Activated naive CD4-positive, alpha-beta T cell treated with anti-CD3 and anti-CD28 coated beads for 36 hours (primary cell): ENCODE measurements around the gene RPAP3. TPM values are rescaled to one million over a fixed set of nuclear protein-coding genes. Genes with fewer than 3 reads are reported as not detected.

Experiments used
- CTCF ChIA-PET: fragments of 350-600 bp; sonication (Branson Sonifier 250); formaldehyde crosslinking; loops from one replicate; lab custom pipeline; 2021; ENCODE audit warnings: antibody characterized with exemption; lab: Charles Lee
- DNase-seq: peaks from one replicate; pipeline ENCODE4 v3.0.0-alpha.2; 2020
- H3K27ac Mint-ChIP-seq: one replicate; pipeline ENCODE4 v1.8.0; 2021; ENCODE audit warnings: mild to moderate bottlenecking, mixed read lengths
- H3K27me3 Mint-ChIP-seq: one replicate; pipeline ENCODE4 v1.8.0; 2021; ENCODE audit warnings: low read depth, mixed read lengths
- H3K36me3 Mint-ChIP-seq: one replicate; pipeline ENCODE4 v1.8.0; 2021; ENCODE audit warnings: low read depth, mixed read lengths
- H3K4me1 Mint-ChIP-seq: one replicate; pipeline ENCODE4 v1.8.0; 2021; ENCODE audit warnings: low read depth, mixed read lengths
- H3K4me3 Mint-ChIP-seq: one replicate; pipeline ENCODE4 v1.8.0; 2021; ENCODE audit warnings: mild to moderate bottlenecking, moderate library complexity, mixed read lengths
- H3K9me3 Mint-ChIP-seq: one replicate; pipeline ENCODE4 v1.8.0; 2021; ENCODE audit warnings: mixed read lengths
- intact Hi-C: fragments of 100-400 bp; cut with micrococcal nuclease; formaldehyde crosslinking; loops from one replicate; pipeline ENCODE4 v1.15.1; 2023
- total RNA-seq, 2 experiments: library from RNA; stranded (reverse); gene quantifications; one replicate each; pipeline ENCODE4 v1.2.3, GENCODE V29; 2021

Gene RPAP3
- total RNA-seq, 2 experiments from 2014 or later = 46.2 to 46.7 TPM

DNA sequence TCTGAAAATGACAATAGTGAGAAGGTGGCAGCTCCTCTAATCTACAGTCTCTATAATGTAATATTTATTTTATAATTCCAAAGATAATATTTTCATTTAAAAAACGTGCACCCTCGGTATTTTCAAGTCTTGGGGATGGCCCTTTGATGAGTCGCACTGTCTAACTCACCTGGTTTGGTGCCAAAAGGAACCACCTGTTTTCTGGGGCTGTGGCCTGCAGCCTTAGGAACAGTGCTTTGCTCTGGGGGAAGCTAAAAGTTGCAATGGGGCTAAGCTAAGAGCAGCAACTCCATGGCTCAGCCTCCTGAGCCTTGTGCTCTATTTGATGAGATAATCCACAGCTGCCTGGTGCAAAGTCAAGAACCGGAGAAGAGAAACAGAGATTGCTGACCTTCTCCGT, 25.9 kb upstream of the RPAP3 start:
- Mint-ChIP-seq H3K27ac (no peak overlapping the region), H3K27me3 (no peaks in the 10 kb centered on the region), H3K4me3 (no peak overlapping the region), H3K9me3 (no peaks in the 10 kb centered on the region), H3K36me3 (no peaks in the 10 kb centered on the region), H3K4me1 (no peaks in the 10 kb centered on the region)
- intact Hi-C loops = loop anchor here (2.0 kb wide), 1 partner anchor 17 kb away; no protein-coding TSS in a partner anchor
- CTCF ChIA-PET = interaction anchor here (1.4 to 7.0 kb wide), 5 partner anchors 11 to 107 kb away, joined by 3 to 85 read pairs (median 8); no protein-coding TSS in a partner anchor
- no peak for DNase-seq

DNA sequence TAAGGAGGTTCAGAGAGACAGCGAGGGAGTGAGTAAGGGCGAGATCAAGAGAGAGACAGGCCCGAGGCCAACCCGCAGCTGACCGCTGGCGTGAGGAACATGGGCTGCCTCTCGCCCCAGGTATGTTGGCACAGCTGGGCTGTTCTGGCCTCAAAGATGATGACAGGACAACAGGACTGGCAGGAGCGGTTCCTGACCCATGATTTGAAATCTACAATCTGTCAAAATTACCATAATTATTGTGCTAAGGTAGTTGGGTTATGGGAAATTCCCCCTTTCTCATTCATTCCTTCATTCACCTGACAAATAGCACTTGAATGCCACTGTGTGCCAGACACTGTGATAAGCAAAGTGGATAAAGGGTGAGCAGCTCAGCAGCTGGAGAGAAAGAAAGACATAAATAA, 24.5 kb upstream of the RPAP3 start:
- no peak for DNase-seq
- intact Hi-C loops = no loop called here

DNA sequence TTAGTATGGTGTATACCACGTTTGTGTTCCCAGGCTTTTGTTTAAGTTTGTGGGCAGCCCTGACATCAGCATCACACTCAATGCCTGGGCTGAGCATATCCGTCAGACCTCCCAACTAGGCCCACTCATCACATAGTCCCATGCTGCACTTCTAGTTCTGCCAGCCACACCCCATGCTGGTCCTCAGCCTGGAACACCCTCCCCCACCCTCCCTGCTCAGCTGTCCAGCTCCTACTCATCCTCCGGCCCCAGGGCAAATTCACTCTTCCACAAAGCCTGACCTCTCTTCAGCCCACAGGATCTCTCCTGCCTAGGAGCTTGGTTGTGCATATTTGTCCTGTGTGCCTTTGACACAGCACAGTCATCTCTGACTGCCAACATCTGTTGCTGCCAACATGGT, 23.4 kb upstream of the RPAP3 start:
- CTCF ChIA-PET = interaction anchor here (0.6 to 7.0 kb wide), 3 partner anchors 14 to 1099 kb away, joined by 3 to 85 read pairs (median 6); no protein-coding TSS in a partner anchor
- peaks cover 11% of the 10 kb centered on the region for H3K4me1 Mint-ChIP-seq
- no peaks in the 10 kb centered on the region for H3K27me3 Mint-ChIP-seq
- H3K9me3 Mint-ChIP-seq = no peaks in the 10 kb centered on the region
- no peaks in the 10 kb centered on the region for H3K36me3 Mint-ChIP-seq
- DNase-seq = no peak
- intact Hi-C loops = no loop called here
- no peak overlapping the region for H3K4me3 Mint-ChIP-seq
- H3K27ac Mint-ChIP-seq = no peak overlapping the region

More for the DNA sequence above, 24.5 kb upstream of the RPAP3 start:
- peaks cover 11% of the 10 kb centered on the region for H3K4me1 Mint-ChIP-seq
- CTCF ChIA-PET = interaction anchor here (0.8 to 7.0 kb wide), 4 partner anchors 12 to 39 kb away, joined by 3 to 85 read pairs (median 4); no protein-coding TSS in a partner anchor
- H3K27me3 Mint-ChIP-seq = no peaks in the 10 kb centered on the region
- no peaks in the 10 kb centered on the region for H3K36me3 Mint-ChIP-seq
- H3K4me3 Mint-ChIP-seq = no peak overlapping the region
- H3K9me3 Mint-ChIP-seq = no peaks in the 10 kb centered on the region
- H3K27ac Mint-ChIP-seq = no peak overlapping the region

DNA sequence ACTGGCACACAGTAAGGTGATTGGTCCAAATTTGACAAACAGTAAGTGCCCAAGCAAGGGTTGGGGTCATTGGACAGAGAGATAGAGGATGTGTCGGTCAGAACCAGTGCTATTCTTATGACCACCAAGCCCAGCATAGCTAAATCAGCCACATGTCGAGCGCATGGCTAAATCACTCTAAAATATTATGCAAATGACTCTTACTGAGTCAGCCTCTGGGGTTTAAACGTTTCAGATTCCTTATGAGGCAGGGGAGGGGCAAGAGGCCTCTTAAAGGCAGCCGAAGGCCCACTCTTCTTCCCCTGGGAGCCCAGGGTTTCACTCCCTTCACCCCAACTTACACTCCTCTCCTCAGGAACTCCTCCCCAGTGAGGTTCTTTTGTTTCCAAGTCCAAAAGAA, 20.1 kb upstream of the RPAP3 start:
- peaks cover 19% of the 10 kb centered on the region for H3K4me1 Mint-ChIP-seq
- H3K4me3 Mint-ChIP-seq = no peak overlapping the region
- intact Hi-C loops = no loop called here
- H3K27me3 Mint-ChIP-seq = no peaks in the 10 kb centered on the region
- no peaks in the 10 kb centered on the region for H3K9me3 Mint-ChIP-seq
- peaks cover 6% of the 10 kb centered on the region for H3K36me3 Mint-ChIP-seq
- no peak for DNase-seq
- H3K27ac Mint-ChIP-seq = no peak overlapping the region
- CTCF ChIA-PET = interaction anchor here (1.1 to 6.2 kb wide), 7 partner anchors 10 to 114 kb away, joined by 3 to 63 read pairs (median 6); no protein-coding TSS in a partner anchor

DNA sequence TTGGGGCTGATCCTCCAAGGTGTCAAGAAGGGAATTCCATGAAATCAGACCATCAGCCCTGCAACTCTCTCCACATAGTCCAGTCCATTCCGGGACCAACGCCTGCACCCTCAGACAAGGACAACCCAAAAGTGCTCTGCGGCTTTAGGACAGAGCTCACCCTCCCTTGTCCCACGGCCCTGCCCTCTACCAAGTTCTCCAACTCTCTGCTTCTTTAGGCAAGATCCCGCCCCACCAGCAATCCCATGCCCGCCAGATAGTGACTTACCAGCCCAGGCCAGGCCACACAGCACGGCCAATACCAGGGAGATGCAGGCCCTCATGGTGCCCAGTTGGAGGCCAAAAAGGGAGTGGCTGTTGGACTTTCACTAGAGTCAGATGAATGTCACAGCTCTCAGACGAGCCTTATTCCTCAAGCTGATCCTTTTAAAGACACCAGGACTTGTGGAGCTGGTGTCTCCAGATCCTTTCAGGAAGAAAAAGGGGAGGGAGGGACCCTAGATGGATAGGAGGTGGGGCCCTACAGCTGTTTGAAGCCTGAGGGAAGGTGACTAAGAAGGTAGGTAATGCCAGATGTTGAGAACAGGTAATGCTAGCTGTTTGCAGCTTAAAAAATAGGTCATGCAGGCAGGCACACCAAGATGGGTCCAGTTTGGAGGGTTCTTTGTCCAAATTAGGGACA, 19.4 kb upstream of the RPAP3 start, which contains the start of gene ENDOU:
TSS of gene ENDOU (minus strand) at position 400 of the 682 bp plus-strand sequence. CDS start at position 323, 77 bp downstream.
- Mint-ChIP-seq H3K4me1 (peaks cover 19% of the 10 kb centered on the region), H3K36me3 (peaks cover 6% of the 10 kb centered on the region), H3K4me3 (no peak within 1 kb of the TSS), H3K9me3 (no peaks in the 10 kb centered on the region), H3K27me3 (no peaks in the 10 kb centered on the region), H3K27ac (no peak within 1 kb of the TSS)
- intact Hi-C loops = no loop called here
- CTCF ChIA-PET = interaction anchor here (1.1 to 6.2 kb wide), 7 partner anchors 10 to 115 kb away, joined by 3 to 63 read pairs (median 5); no protein-coding TSS in a partner anchor
- no peak for DNase-seq

DNA sequence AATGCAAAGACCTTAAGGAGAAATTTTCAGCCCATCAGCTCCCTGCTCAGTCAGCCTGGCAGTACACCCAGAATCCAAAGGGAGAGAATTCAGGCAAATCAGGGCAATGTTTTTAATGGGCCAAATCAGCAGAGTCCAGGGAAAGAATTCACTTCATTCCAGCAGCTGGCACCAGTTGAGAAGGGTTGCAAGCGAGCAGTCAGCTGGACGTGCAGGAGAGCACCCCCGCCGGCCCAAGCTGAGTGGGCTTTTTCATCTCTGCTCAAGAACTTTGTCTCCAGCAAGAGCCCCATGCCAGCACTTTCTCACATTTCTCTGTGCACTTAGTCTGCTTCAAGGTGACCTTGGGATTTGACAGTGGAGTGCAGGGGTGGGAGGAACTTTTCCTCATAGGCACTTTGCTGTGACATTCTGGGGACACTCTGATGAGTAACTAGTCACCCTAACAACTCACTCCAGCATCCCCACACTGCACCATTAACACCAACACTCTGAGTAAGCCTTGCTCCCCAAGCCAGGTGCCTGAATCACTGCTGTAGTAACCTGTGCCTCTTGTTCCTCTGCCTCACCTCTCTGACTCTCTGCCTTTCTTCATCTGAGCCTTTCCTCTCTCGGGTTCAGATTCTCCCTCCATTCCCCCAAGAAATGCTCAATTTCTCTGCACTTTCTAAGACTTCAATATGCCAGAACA, 17.3 kb upstream of the RPAP3 start:
- H3K9me3 Mint-ChIP-seq = no peaks in the 10 kb centered on the region
- H3K4me3 Mint-ChIP-seq = no peak overlapping the region
- H3K27ac Mint-ChIP-seq = no peak overlapping the region
- H3K4me1 Mint-ChIP-seq = peaks cover 22% of the 10 kb centered on the region
- H3K36me3 Mint-ChIP-seq = peaks cover 6% of the 10 kb centered on the region
- DNase-seq = no peak
- CTCF ChIA-PET = interaction anchor here (1.0 to 6.2 kb wide), 5 partner anchors 7 to 116 kb away, joined by 3 to 63 read pairs (median 3); partner anchors contain the start of gene SLC48A1
- intact Hi-C loops = no loop called here
- H3K27me3 Mint-ChIP-seq = no peaks in the 10 kb centered on the region

DNA sequence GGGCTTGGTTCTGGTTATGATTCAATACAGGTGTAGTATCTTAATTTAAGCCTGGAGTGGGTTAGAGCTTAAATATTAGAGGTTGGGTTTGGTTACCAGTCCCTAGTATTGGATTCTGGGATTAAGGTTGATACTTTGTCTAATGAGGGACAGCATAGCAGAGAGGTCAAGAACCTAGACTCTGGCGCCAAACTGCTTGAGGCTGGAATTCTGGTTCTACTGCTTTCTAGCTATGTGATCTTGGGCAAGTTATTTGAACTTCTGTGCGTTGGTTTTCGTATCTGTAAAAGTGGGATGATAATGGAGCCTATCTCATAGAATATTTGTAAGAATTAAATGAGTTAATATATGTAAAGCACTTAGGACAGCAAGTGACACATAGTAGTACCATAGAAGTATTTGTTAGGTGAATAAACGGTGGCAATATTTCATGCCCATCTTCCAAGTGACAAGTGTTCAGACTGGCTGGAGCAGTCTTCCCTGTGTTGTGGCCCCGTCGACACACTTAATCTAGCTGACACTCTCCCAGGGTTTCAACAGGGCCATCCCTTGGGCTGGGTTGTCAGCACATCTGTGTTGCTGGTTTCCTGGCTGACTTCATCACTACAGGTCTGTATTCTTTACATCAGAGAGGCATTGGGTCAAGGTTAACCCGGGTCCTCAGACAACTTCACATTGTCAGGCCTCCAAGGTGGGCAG, 16.5 kb upstream of the RPAP3 start:
- H3K9me3 Mint-ChIP-seq = no peaks in the 10 kb centered on the region

DNA sequence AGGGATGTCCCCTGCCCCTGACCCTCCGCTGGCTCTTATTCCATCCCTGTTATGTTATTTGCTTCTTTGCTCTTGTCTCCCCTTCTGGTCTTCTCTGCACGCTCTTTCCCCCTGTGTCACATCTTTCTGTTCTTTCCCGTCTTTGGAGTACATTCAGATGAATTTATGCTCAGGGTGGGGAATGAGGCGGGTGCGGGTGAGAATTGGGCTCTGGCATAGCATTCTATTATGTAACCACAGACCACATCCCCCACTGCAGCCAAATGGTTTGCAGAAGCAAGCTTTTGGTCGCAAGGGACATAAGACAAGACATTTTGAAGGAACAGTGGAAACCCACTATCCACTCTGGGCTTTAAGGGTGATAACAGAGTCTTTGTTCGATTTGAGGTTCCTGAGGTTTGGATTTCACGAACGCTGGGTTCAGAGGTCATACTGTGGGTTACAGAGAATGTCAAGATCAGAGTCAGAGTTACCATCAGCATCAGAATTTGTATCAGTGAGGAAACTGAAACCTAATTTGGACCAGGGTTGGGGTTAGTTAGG, 15.7 kb upstream of the RPAP3 start:
- Mint-ChIP-seq H3K4me3 (no peak overlapping the region), H3K27ac (no peak overlapping the region), H3K36me3 (peaks cover 6% of the 10 kb centered on the region), H3K9me3 (no peaks in the 10 kb centered on the region), H3K4me1 (peaks cover 37% of the 10 kb centered on the region), H3K27me3 (no peaks in the 10 kb centered on the region)
- no peak for DNase-seq
- CTCF ChIA-PET = interaction anchor here (0.9 to 6.2 kb wide), 3 partner anchors 21 to 48 kb away, joined by 3 to 63 read pairs (median 5); no protein-coding TSS in a partner anchor
- intact Hi-C loops = no loop called here

More for the DNA sequence above, 16.5 kb upstream of the RPAP3 start:
- Mint-ChIP-seq H3K4me1 (peaks cover 30% of the 10 kb centered on the region), H3K4me3 (no peak overlapping the region), H3K27me3 (no peaks in the 10 kb centered on the region), H3K36me3 (peaks cover 6% of the 10 kb centered on the region), H3K27ac (no peak overlapping the region)
- intact Hi-C loops = no loop called here
- CTCF ChIA-PET = interaction anchor here (0.5 to 6.2 kb wide), 6 partner anchors 20 to 1597 kb away, joined by 3 to 63 read pairs (median 3); no protein-coding TSS in a partner anchor
- DNase-seq = no peak

DNA sequence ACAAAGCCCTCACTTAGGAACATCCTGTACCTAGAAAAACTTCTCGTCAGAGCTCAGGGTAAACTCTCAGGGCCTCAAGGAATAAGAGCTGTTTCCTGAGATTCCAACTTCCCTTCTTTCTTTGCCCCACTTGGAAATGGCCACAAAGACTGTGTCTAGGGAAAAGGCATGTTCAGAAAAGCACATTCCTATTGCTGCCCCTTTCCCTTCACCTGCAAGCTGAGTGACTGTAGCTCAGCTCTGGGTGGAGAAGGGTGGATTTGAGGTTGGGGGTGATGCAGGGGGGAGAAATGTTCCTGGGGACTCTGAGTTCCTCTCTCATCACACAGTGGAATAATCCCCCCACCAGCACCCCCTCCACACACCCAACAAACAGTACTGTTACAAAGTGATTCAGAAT, 12.7 kb upstream of the RPAP3 start:
- intact Hi-C loops = no loop called here
- Mint-ChIP-seq H3K4me1 (peaks cover 38% of the 10 kb centered on the region), H3K27me3 (no peaks in the 10 kb centered on the region), H3K27ac (peak overlapping the region; percentile 54), H3K36me3 (peaks cover 2% of the 10 kb centered on the region), H3K4me3 (no peak overlapping the region), H3K9me3 (no peaks in the 10 kb centered on the region)
- DNase-seq = no peak
- CTCF ChIA-PET = interaction anchor here (1.2 to 10.9 kb wide), 5 partner anchors 23 to 121 kb away, joined by 4 to 121 read pairs (median 70); partner anchors contain the start of gene SLC48A1

DNA sequence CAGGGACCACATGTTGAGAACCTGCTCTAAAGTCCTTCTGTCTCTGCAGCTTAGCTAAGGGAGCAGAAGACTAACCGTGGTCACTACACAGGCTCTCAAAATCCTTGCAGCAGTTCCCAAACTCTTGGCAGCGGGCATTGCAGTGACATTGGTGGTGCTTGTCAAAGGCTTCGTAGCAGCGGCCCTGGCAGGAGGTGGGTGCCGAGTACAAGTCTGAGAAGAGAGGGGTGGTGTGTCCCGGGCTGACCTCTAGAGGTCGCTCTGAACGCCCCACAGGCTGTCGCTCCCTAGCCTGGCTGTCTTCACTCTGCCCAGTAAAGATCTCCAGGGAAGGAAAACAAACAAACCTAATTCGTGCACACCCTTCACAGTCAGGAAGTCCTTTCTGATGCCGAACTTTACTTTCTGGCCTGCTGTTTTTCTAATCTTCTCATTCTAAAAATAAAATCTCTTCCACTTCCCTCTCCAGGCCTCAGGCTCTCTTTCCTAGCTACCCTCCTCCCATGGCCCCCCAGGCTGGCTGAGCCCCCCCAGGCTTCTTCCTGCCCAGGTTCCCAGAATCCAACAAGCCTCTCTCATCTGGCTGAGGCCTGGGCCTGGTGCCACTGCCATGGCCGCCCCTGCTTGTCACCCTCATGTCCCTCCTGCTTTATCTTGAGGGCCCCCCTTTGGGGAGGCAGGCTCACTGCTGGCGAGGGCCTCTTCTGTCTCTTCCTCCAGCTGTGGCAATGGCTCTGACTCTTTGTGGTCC, 11.8 kb upstream of the RPAP3 start:
- no peaks in the 10 kb centered on the region for H3K27me3 Mint-ChIP-seq
- peak overlapping the region; percentile 54 for H3K27ac Mint-ChIP-seq
- DNase-seq = peak; percentile 78
- H3K36me3 Mint-ChIP-seq = peaks cover 2% of the 10 kb centered on the region
- intact Hi-C loops = no loop called here
- CTCF ChIA-PET = interaction anchor here (0.9 to 10.9 kb wide), 10 partner anchors 10 to 122 kb away, joined by 3 to 121 read pairs (median 6); partner anchors contain the start of gene SLC48A1
- H3K4me1 Mint-ChIP-seq = peaks cover 38% of the 10 kb centered on the region
- H3K4me3 Mint-ChIP-seq = no peak overlapping the region
- no peaks in the 10 kb centered on the region for H3K9me3 Mint-ChIP-seq

DNA sequence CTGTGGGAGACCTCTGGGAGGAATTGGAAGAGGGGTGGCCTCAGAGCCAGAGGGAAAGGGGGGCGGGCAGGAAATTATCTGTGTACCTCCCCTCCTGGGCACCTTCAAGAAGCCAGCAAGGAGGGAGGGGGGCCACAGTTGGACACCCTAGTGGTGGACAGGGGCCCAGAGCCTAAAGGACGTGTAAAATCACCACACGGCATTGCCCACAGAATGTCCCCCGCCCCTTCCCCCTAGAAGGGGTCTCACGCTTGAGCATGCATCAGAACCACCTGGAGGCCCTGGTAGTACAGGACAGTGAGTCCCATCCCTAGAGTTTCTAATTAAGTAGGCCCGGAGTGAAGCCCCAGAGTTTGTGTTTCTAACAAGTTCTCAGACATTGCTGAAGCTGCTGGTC, 11.2 kb upstream of the RPAP3 start:
- no peak overlapping the region for H3K27ac Mint-ChIP-seq
- H3K4me1 Mint-ChIP-seq = peaks cover 38% of the 10 kb centered on the region
- H3K9me3 Mint-ChIP-seq = no peaks in the 10 kb centered on the region
- intact Hi-C loops = no loop called here
- peaks cover 2% of the 10 kb centered on the region for H3K36me3 Mint-ChIP-seq
- CTCF ChIA-PET = interaction anchor here (0.9 to 10.9 kb wide), 11 partner anchors 10 to 123 kb away, joined by 3 to 121 read pairs (median 9); partner anchors contain the start of gene SLC48A1
- no peaks in the 10 kb centered on the region for H3K27me3 Mint-ChIP-seq
- DNase-seq = no peak
- H3K4me3 Mint-ChIP-seq = no peak overlapping the region
